ENCODE data around the gene PRSS21. TPM values are rescaled to one million over a fixed set of nuclear protein-coding genes. Genes with fewer than 3 reads are reported as not detected.

The PRSS21 gene
- total RNA-seq, 2 experiments from 2014 or later, result 68.7 to 69.6 TPM

GRCh38 chr16:2829501-2830354 is 12.7 kb downstream of the PRSS21 start, which contains the start of gene ZG16B:
ZG16B (plus strand) TSS chr16:2830303; CDS start chr16:2830442, 139 bp downstream.
- Histone ChIP-seq H2AFZ (ENCODE audit: low read length) (no peak within 1 kb of the TSS), H3K4me1 (ENCODE audit: insufficient read depth, low read length, poor library complexity, severe bottlenecking) (no peaks in the 10 kb centered on the region)

GRCh38 chr16:2830355-2830695 is 13.3 kb downstream of the PRSS21 start:
- no peak overlapping the region for H3K27ac ChIP-seq (ENCODE audit: low read depth, low read length, poor library complexity, severe bottlenecking)
- H4K20me1 ChIP-seq (ENCODE audit: insufficient read depth, low read length), result no peaks in the 10 kb centered on the region
- no peak for DNase-seq (ENCODE audit: low spot score)
- H3K79me2 ChIP-seq (ENCODE audit: insufficient read depth, low read depth, low read length), result no peaks in the 10 kb centered on the region
- CTCF ChIA-PET (ENCODE audit: unreplicated experiment), result no interaction called here
- TF ChIP-seq EZH2phosphoT487 (IDR thresholded peaks at IDR 0.05; ENCODE audit: borderline replicate concordance, low read depth, low read length) (no peak), CTCF (conservative IDR thresholded peaks at IDR 0.05; ENCODE audit: low read length) (no peak)
- no peak overlapping the region for H3K4me3 ChIP-seq (ENCODE audit: low read depth, low read length, poor library complexity, severe bottlenecking)
- no peaks in the 10 kb centered on the region for H3K36me3 ChIP-seq (ENCODE audit: insufficient read depth, low read length)
- H3K9me3 ChIP-seq (ENCODE audit: low read length), result no peaks in the 10 kb centered on the region
- POLR2A ChIA-PET, result no interaction called here
- no peaks in the 10 kb centered on the region for H3K9me2 ChIP-seq (ENCODE audit: insufficient read depth, low read length)
- H3K4me1 ChIP-seq (ENCODE audit: insufficient read depth, low read length, poor library complexity, severe bottlenecking), result no peaks in the 10 kb centered on the region
- H3K4me2 ChIP-seq (ENCODE audit: low read length), result no peak overlapping the region
- BruUV-seq (replicated peaks), result no TSS peak
- intact Hi-C loops (cut with micrococcal nuclease; ENCODE audit: unreplicated experiment), result no loop called here
- no peak overlapping the region for H2AFZ ChIP-seq (ENCODE audit: low read length)

More at GRCh38 chr16:2829501-2830354, 12.7 kb downstream of the PRSS21 start, which contains the start of gene ZG16B:
- BruUV-seq (replicated peaks), result no TSS peak
- Histone ChIP-seq H3K4me3 (ENCODE audit: low read depth, low read length, poor library complexity, severe bottlenecking) (no peak within 1 kb of the TSS), H3K36me3 (ENCODE audit: insufficient read depth, low read length) (no peaks in the 10 kb centered on the region), H3K9me2 (ENCODE audit: insufficient read depth, low read length) (no peaks in the 10 kb centered on the region), H3K9me3 (ENCODE audit: low read length) (no peaks in the 10 kb centered on the region), H3K4me2 (ENCODE audit: low read length) (no peak within 1 kb of the TSS), H3K79me2 (ENCODE audit: insufficient read depth, low read depth, low read length) (no peaks in the 10 kb centered on the region), H4K20me1 (ENCODE audit: insufficient read depth, low read length) (no peaks in the 10 kb centered on the region), H3K27ac (ENCODE audit: low read depth, low read length, poor library complexity, severe bottlenecking) (no peak within 1 kb of the TSS)
- CTCF ChIA-PET (ENCODE audit: unreplicated experiment), result no interaction called here
- intact Hi-C loops (cut with micrococcal nuclease; ENCODE audit: unreplicated experiment), result no loop called here
- TF ChIP-seq CTCF (conservative IDR thresholded peaks at IDR 0.05; ENCODE audit: low read length) (no peak), EZH2phosphoT487 (IDR thresholded peaks at IDR 0.05; ENCODE audit: borderline replicate concordance, low read depth, low read length) (no peak)
- DNase-seq (ENCODE audit: low spot score), result no peak
- POLR2A ChIA-PET, result no interaction called here

- Histone ChIP-seq H4K20me1 (ENCODE audit: insufficient read depth, low read length) (no peaks in the 10 kb centered on the region), H3K79me2 (ENCODE audit: insufficient read depth, low read depth, low read length) (no peaks in the 10 kb centered on the region), H3K4me3 (ENCODE audit: low read depth, low read length, poor library complexity, severe bottlenecking) (no peak overlapping the region), H3K4me1 (ENCODE audit: insufficient read depth, low read length, poor library complexity, severe bottlenecking) (no peaks in the 10 kb centered on the region), H3K9me3 (ENCODE audit: low read length) (no peaks in the 10 kb centered on the region), H2AFZ (ENCODE audit: low read length) (no peak overlapping the region), H3K9me2 (ENCODE audit: insufficient read depth, low read length) (no peaks in the 10 kb centered on the region), H3K4me2 (ENCODE audit: low read length) (no peak overlapping the region), H3K27ac (ENCODE audit: low read depth, low read length, poor library complexity, severe bottlenecking) (no peak overlapping the region), H3K36me3 (ENCODE audit: insufficient read depth, low read length) (no peaks in the 10 kb centered on the region)
- ChIA-PET POLR2A (no interaction called here), CTCF (ENCODE audit: unreplicated experiment) (interaction anchor here (1.4 kb wide), 1 partner anchor 9 kb away, joined by 3 read pairs; no protein-coding TSS in a partner anchor)
- no peak for DNase-seq (ENCODE audit: low spot score)
- TF ChIP-seq EZH2phosphoT487 (IDR thresholded peaks at IDR 0.05; ENCODE audit: borderline replicate concordance, low read depth, low read length) (no peak), CTCF (conservative IDR thresholded peaks at IDR 0.05; ENCODE audit: low read length) (no peak)
- no TSS peak for BruUV-seq (replicated peaks)
- intact Hi-C loops (cut with micrococcal nuclease; ENCODE audit: unreplicated experiment), result no loop called here
Measured at GRCh38 chr16:2831203-2831602, 14.2 kb downstream of the PRSS21 start.
